Tibial nerve (tissue), 4 donors: ENCODE measurements around the gene PDYN. TPM values are rescaled to one million over a fixed set of nuclear protein-coding genes. Genes with fewer than 3 reads are reported as not detected.

Experiments used
- DNase-seq, 2 donors: peaks; one replicate each; pipeline ENCODE4 v3.0.0-alpha.2; 2019; ENCODE audit warnings: low spot score in 2 of 2
- H3K27ac ChIP-seq, 4 donors: fragments of 200-600 bp; sonication (generic) in 3 of 4; one replicate each; pipeline ENCODE4 v1.5.1; 2017 to 2019; ENCODE audit warnings: mild to moderate bottlenecking in 1 of 4
- H3K27me3 ChIP-seq, 2 donors: fragments of 200-600 bp; sonication (generic) in 1 of 2; one replicate each; pipeline versions ENCODE4 v1.5.1 to v1.6.0; 2017 to 2019
- H3K36me3 ChIP-seq, 3 donors: fragments of 200-600 bp; sonication (generic); one replicate each; pipeline ENCODE4 v1.5.1; 2018 to 2019
- H3K4me1 ChIP-seq, 4 donors: fragments of 200-600 bp; sonication (generic) in 3 of 4; one replicate each; pipeline ENCODE4 v1.5.1; 2017 to 2019
- H3K4me3 ChIP-seq, 4 donors: fragments of 200-600 bp; sonication (generic) in 3 of 4; one replicate each; pipeline ENCODE4 v1.5.1; 2017 to 2019; ENCODE audit warnings: mild to moderate bottlenecking in 1 of 4, moderate library complexity in 1 of 4
- H3K9me3 ChIP-seq, 4 donors: fragments of 200-600 bp; sonication (generic) in 3 of 4; one replicate each; pipeline ENCODE4 v1.5.1; 2017 to 2019
- CTCF ChIP-seq, 5 experiments: fragments of 200-600 bp in 3 of 5; fragments of 450-650 bp in 2 of 5; sonication (generic) in 3 of 5; IDR thresholded peaks; one replicate each; pipeline ENCODE4 v1.5.1; 2016 to 2019; ENCODE audit warnings: antibody characterized with exemption in 5 of 5, mild to moderate bottlenecking in 3 of 5, moderate library complexity in 2 of 5
- EP300 ChIP-seq, 2 donors: sonication (generic); formaldehyde crosslinking; IDR thresholded peaks; one replicate each; pipeline ENCODE4 v1.6.1; 2017; ENCODE audit warnings: antibody characterized with exemption in 2 of 2, mild to moderate bottlenecking in 1 of 2
- POLR2A ChIP-seq, 2 donors: fragments of 450-650 bp; IDR thresholded peaks; one replicate each; pipeline ENCODE4 v1.6.1; 2017; ENCODE audit warnings: antibody characterized with exemption in 2 of 2, mild to moderate bottlenecking in 2 of 2, moderate library complexity in 2 of 2
- WGBS, 2 donors: methylation state at CpG; one replicate each; pipeline ENCODE4 v1.1.5; 2018; 5-methylcytosine and 5-hydroxymethylcytosine counted together
- total RNA-seq, 4 donors: library from RNA; depleted of rRNA; stranded (reverse); fragments of >200 nt; gene quantifications; one replicate each; pipeline ENCODE4 v1.1.0, GENCODE V29; 2016

Gene PDYN
- total RNA-seq, 4 donors from 2014 or later, result not detected

- TF ChIP-seq EP300 (IDR thresholded peaks at IDR 0.05), result no peak
- TF ChIP-seq CTCF (IDR thresholded peaks at IDR 0.05), result no peak
- no peak for TF ChIP-seq POLR2A (IDR thresholded peaks at IDR 0.05)
- Histone ChIP-seq H3K4me1 (no peaks in the 10 kb centered on the region), H3K27ac (no peak overlapping the region), H3K9me3 (peaks cover 0 to 2% (median 0%) of the 10 kb centered on the region in 4 donors), H3K27me3 (no peaks in the 10 kb centered on the region), H3K36me3 (no peaks in the 10 kb centered on the region), H3K4me3 (no peak overlapping the region)
- no peak for DNase-seq
- 26% methylated on average over 5 of the region's 5 CpGs for WGBS, 2 donors
Observed at GRCh38 chr20:2032168-2032567, 38.3 kb upstream of the PDYN start.

DNA sequence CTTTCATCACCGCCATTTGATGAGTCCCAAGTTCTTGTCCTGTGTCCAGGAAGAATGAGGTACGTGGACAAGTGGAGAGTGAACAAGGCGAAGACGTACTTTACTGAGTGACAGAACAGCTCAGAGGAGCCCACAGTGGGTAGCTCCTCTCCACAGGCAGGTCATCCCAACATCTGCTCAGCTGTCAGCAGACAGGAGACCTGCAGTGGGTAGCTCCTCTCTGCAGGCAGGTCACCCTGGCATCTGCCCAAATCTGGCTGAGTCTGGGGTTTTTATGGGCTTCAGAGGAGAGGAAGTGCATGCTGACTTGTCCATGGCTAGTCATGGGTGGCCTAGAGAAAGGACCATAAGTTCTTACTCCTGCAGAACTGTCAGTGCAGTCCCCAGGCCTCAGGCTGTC, 32.7 kb upstream of the PDYN start:
- no peak for DNase-seq
- H3K4me1 ChIP-seq, result no peaks in the 10 kb centered on the region
- 90 to 92% methylated on average over 4 of the region's 4 CpGs for WGBS, 2 donors
- no peak overlapping the region for H3K4me3 ChIP-seq
- no peak for TF ChIP-seq CTCF (IDR thresholded peaks at IDR 0.05)
- no peak for TF ChIP-seq EP300 (IDR thresholded peaks at IDR 0.05)
- no peak for TF ChIP-seq POLR2A (IDR thresholded peaks at IDR 0.05)
- peaks cover 0 to 7% of the 10 kb centered on the region in 2 donors for H3K27me3 ChIP-seq
- H3K27ac ChIP-seq, result no peak overlapping the region
- peaks cover 0 to 16% (median 0%) of the 10 kb centered on the region in 4 donors for H3K9me3 ChIP-seq
- no peaks in the 10 kb centered on the region for H3K36me3 ChIP-seq

GRCh38 chr20:2026004-2026403, 32.1 kb upstream of the PDYN start:
- TF ChIP-seq EP300 (IDR thresholded peaks at IDR 0.05) (no peak), CTCF (IDR thresholded peaks at IDR 0.05) (no peak), POLR2A (IDR thresholded peaks at IDR 0.05) (no peak)
- Histone ChIP-seq H3K27ac (no peak overlapping the region), H3K27me3 (peaks cover 0 to 7% of the 10 kb centered on the region in 2 donors), H3K9me3 (peaks cover 0 to 16% (median 0%) of the 10 kb centered on the region in 4 donors), H3K36me3 (no peaks in the 10 kb centered on the region), H3K4me3 (no peak overlapping the region), H3K4me1 (no peaks in the 10 kb centered on the region)
- WGBS, 2 donors, result 77 to 86% methylated on average over 4 to 7 of the region's 9 CpGs
- DNase-seq, result no peak

- Histone ChIP-seq H3K4me3 (no peak overlapping the region), H3K36me3 (no peaks in the 10 kb centered on the region), H3K4me1 (no peaks in the 10 kb centered on the region), H3K27me3 (peaks cover 0 to 7% of the 10 kb centered on the region in 2 donors), H3K27ac (no peak overlapping the region), H3K9me3 (peaks cover 0 to 16% (median 0%) of the 10 kb centered on the region in 4 donors)
- DNase-seq, result no peak
- WGBS, 2 donors, result 23 to 39% methylated on average over 4 of the region's 4 CpGs
- TF ChIP-seq EP300 (IDR thresholded peaks at IDR 0.05), result no peak
- no peak for TF ChIP-seq POLR2A (IDR thresholded peaks at IDR 0.05)
- TF ChIP-seq CTCF (IDR thresholded peaks at IDR 0.05), result no peak
Observed at GRCh38 chr20:2023151-2023550, 29.3 kb upstream of the PDYN start.

- no peak for DNase-seq
- H3K36me3 ChIP-seq, result no peaks in the 10 kb centered on the region
- peaks cover 0 to 14% (median 0%) of the 10 kb centered on the region in 4 donors for H3K9me3 ChIP-seq
- WGBS, 2 donors, result 56 to 63% methylated on average over 3 of the region's 3 CpGs
- H3K27ac ChIP-seq, result no peak overlapping the region
- no peak overlapping the region for H3K4me3 ChIP-seq
- peaks cover 0 to 7% of the 10 kb centered on the region in 2 donors for H3K27me3 ChIP-seq
- TF ChIP-seq EP300 (IDR thresholded peaks at IDR 0.05) (no peak), POLR2A (IDR thresholded peaks at IDR 0.05) (no peak), CTCF (IDR thresholded peaks at IDR 0.05) (no peak)
- H3K4me1 ChIP-seq, result no peaks in the 10 kb centered on the region
Observed at GRCh38 chr20:2022163-2022562, 28.3 kb upstream of the PDYN start.
